Peyer's patch (tissue), 4 donors: Measurements from ENCODE around the gene MDM4.

ENCODE experiments used
- CTCF ChIP-seq, 6 experiments: fragments of 450-650 bp in 4 of 6; fragments of 200-600 bp in 2 of 6; sonication (generic) in 1 of 6; IDR thresholded peaks; one replicate each; pipeline ENCODE4 v1.5.1; 2017 to 2019; ENCODE audit warnings: antibody characterized with exemption in 6 of 6, mild to moderate bottlenecking in 3 of 6, moderate library complexity in 1 of 6
- POLR2A ChIP-seq, 2 donors: fragments of 450-650 bp; IDR thresholded peaks; one replicate each; pipeline ENCODE4 v1.5.1; 2017; ENCODE audit warnings: antibody characterized with exemption in 2 of 2, mild to moderate bottlenecking in 2 of 2, moderate library complexity in 2 of 2

GRCh38 chr1:204476563-204476962 is 39.6 kb upstream of the MDM4 start:
- TF ChIP-seq CTCF (IDR thresholded peaks at IDR 0.05) (no peak), POLR2A (IDR thresholded peaks at IDR 0.05) (no peak)
